ENCODE results near the gene BRI3.

Gene BRI3

GRCh38 chr7:98252425-98253054, 28.9 kb upstream of the BRI3 start:
- 25 to 36% methylated on average over 18 to 20 of the region's 32 CpGs for WGBS, 2 experiments (ENCODE audit: insufficient coverage in 2 of 2)
- peaks cover 5% of the 10 kb centered on the region for H3K4me1 ChIP-seq (ENCODE audit: control insufficient read depth, insufficient read depth, low read length, poor library complexity, severe bottlenecking)
- H3K36me3 ChIP-seq (ENCODE audit: control insufficient read depth, insufficient read depth, low read length), result peaks cover 13% of the 10 kb centered on the region
- H3K4me3 ChIP-seq (ENCODE audit: extremely low read depth, insufficient read depth, low read length, poor library complexity, severe bottlenecking), result peak overlapping the region; percentile 87
- no peaks in the 10 kb centered on the region for H3K9me3 ChIP-seq (ENCODE audit: control insufficient read depth, low read length)
- no peak overlapping the region for H3K27ac ChIP-seq (ENCODE audit: low read depth, low read length, severe bottlenecking)

- no peaks in the 10 kb centered on the region for H3K9me3 ChIP-seq (ENCODE audit: control insufficient read depth, low read length)
- no peak overlapping the region for H3K4me3 ChIP-seq (ENCODE audit: extremely low read depth, insufficient read depth, low read length, poor library complexity, severe bottlenecking)
- 95 to 100% methylated on average over 3 to 4 of the region's 4 CpGs for WGBS, 2 experiments (ENCODE audit: insufficient coverage in 2 of 2)
- H3K27ac ChIP-seq (ENCODE audit: low read depth, low read length, severe bottlenecking), result no peak overlapping the region
- peaks cover 11% of the 10 kb centered on the region for H3K36me3 ChIP-seq (ENCODE audit: control insufficient read depth, insufficient read depth, low read length)
- H3K4me1 ChIP-seq (ENCODE audit: control insufficient read depth, insufficient read depth, low read length, poor library complexity, severe bottlenecking), result peaks cover 5% of the 10 kb centered on the region
These were observed 27.0 kb upstream of the BRI3 start for GRCh38 chr7:98254516-98254915.

- Histone ChIP-seq H3K4me1 (ENCODE audit: control insufficient read depth, insufficient read depth, low read length, poor library complexity, severe bottlenecking) (peaks cover 5% of the 10 kb centered on the region), H3K36me3 (ENCODE audit: control insufficient read depth, insufficient read depth, low read length) (peaks cover 11% of the 10 kb centered on the region), H3K27ac (ENCODE audit: low read depth, low read length, severe bottlenecking) (no peak overlapping the region), H3K4me3 (ENCODE audit: extremely low read depth, insufficient read depth, low read length, poor library complexity, severe bottlenecking) (no peak overlapping the region), H3K9me3 (ENCODE audit: control insufficient read depth, low read length) (no peaks in the 10 kb centered on the region)
- WGBS, 2 experiments (ENCODE audit: insufficient coverage in 2 of 2), result 90 to 98% methylated on average over 6 to 10 of the region's 11 CpGs
These were observed 26.4 kb upstream of the BRI3 start for GRCh38 chr7:98254951-98255610.

GRCh38 chr7:98256431-98256830, 25.1 kb upstream of the BRI3 start:
- Histone ChIP-seq H3K27ac (ENCODE audit: low read depth, low read length, severe bottlenecking) (no peak overlapping the region), H3K36me3 (ENCODE audit: control insufficient read depth, insufficient read depth, low read length) (peaks cover 17% of the 10 kb centered on the region), H3K4me1 (ENCODE audit: control insufficient read depth, insufficient read depth, low read length, poor library complexity, severe bottlenecking) (no peaks in the 10 kb centered on the region), H3K9me3 (ENCODE audit: control insufficient read depth, low read length) (no peaks in the 10 kb centered on the region), H3K4me3 (ENCODE audit: extremely low read depth, insufficient read depth, low read length, poor library complexity, severe bottlenecking) (no peak overlapping the region)
- WGBS, 2 experiments (ENCODE audit: insufficient coverage in 2 of 2), result 100% methylated on average over 2 to 3 of the region's 7 CpGs

GRCh38 chr7:98257701-98258100, 23.8 kb upstream of the BRI3 start:
- Histone ChIP-seq H3K36me3 (ENCODE audit: control insufficient read depth, insufficient read depth, low read length) (peaks cover 22% of the 10 kb centered on the region), H3K9me3 (ENCODE audit: control insufficient read depth, low read length) (no peaks in the 10 kb centered on the region), H3K27ac (ENCODE audit: low read depth, low read length, severe bottlenecking) (no peak overlapping the region), H3K4me3 (ENCODE audit: extremely low read depth, insufficient read depth, low read length, poor library complexity, severe bottlenecking) (no peak overlapping the region), H3K4me1 (ENCODE audit: control insufficient read depth, insufficient read depth, low read length, poor library complexity, severe bottlenecking) (no peaks in the 10 kb centered on the region)
- 86 to 89% methylated on average over 5 of the region's 6 CpGs for WGBS, 2 experiments (ENCODE audit: insufficient coverage in 2 of 2)

- Histone ChIP-seq H3K27ac (ENCODE audit: low read depth, low read length, severe bottlenecking) (peak overlapping the region; percentile 82), H3K4me3 (ENCODE audit: extremely low read depth, insufficient read depth, low read length, poor library complexity, severe bottlenecking) (no peak overlapping the region), H3K4me1 (ENCODE audit: control insufficient read depth, insufficient read depth, low read length, poor library complexity, severe bottlenecking) (peaks cover 6% of the 10 kb centered on the region), H3K9me3 (ENCODE audit: control insufficient read depth, low read length) (no peaks in the 10 kb centered on the region), H3K36me3 (ENCODE audit: control insufficient read depth, insufficient read depth, low read length) (peaks cover 11% of the 10 kb centered on the region)
- WGBS, 2 experiments (ENCODE audit: insufficient coverage in 2 of 2), result 70 to 81% methylated on average over 2 to 4 of the region's 5 CpGs
These were observed 15.6 kb upstream of the BRI3 start for GRCh38 chr7:98265841-98266271.

GRCh38 chr7:98266840-98267239, 14.6 kb upstream of the BRI3 start:
- WGBS, 2 experiments (ENCODE audit: insufficient coverage in 2 of 2), result no CpG with 5 or more reads among the region's 2 CpGs
- Histone ChIP-seq H3K9me3 (ENCODE audit: control insufficient read depth, low read length) (no peaks in the 10 kb centered on the region), H3K4me1 (ENCODE audit: control insufficient read depth, insufficient read depth, low read length, poor library complexity, severe bottlenecking) (peaks cover 6% of the 10 kb centered on the region), H3K27ac (ENCODE audit: low read depth, low read length, severe bottlenecking) (no peak overlapping the region), H3K4me3 (ENCODE audit: extremely low read depth, insufficient read depth, low read length, poor library complexity, severe bottlenecking) (no peak overlapping the region), H3K36me3 (ENCODE audit: control insufficient read depth, insufficient read depth, low read length) (peaks cover under 1% of the 10 kb centered on the region)

GRCh38 chr7:98267303-98267702, 14.2 kb upstream of the BRI3 start:
- Histone ChIP-seq H3K9me3 (ENCODE audit: control insufficient read depth, low read length) (no peaks in the 10 kb centered on the region), H3K4me1 (ENCODE audit: control insufficient read depth, insufficient read depth, low read length, poor library complexity, severe bottlenecking) (peaks cover 6% of the 10 kb centered on the region), H3K4me3 (ENCODE audit: extremely low read depth, insufficient read depth, low read length, poor library complexity, severe bottlenecking) (no peak overlapping the region), H3K36me3 (ENCODE audit: control insufficient read depth, insufficient read depth, low read length) (no peaks in the 10 kb centered on the region), H3K27ac (ENCODE audit: low read depth, low read length, severe bottlenecking) (no peak overlapping the region)
- WGBS, 2 experiments (ENCODE audit: insufficient coverage in 2 of 2), result 92 to 94% methylated on average over 3 of the region's 3 CpGs

- H3K4me1 ChIP-seq (ENCODE audit: control insufficient read depth, insufficient read depth, low read length, poor library complexity, severe bottlenecking), result peaks cover 4% of the 10 kb centered on the region
- H3K36me3 ChIP-seq (ENCODE audit: control insufficient read depth, insufficient read depth, low read length), result no peaks in the 10 kb centered on the region
- WGBS, 2 experiments (ENCODE audit: insufficient coverage in 2 of 2), result 86 to 100% methylated on average over 1 of the region's 5 CpGs
- H3K9me3 ChIP-seq (ENCODE audit: control insufficient read depth, low read length), result no peaks in the 10 kb centered on the region
- no peak overlapping the region for H3K27ac ChIP-seq (ENCODE audit: low read depth, low read length, severe bottlenecking)
- H3K4me3 ChIP-seq (ENCODE audit: extremely low read depth, insufficient read depth, low read length, poor library complexity, severe bottlenecking), result no peak overlapping the region
These were observed 5.2 kb upstream of the BRI3 start for GRCh38 chr7:98276241-98276761.

- Histone ChIP-seq H3K4me3 (ENCODE audit: extremely low read depth, insufficient read depth, low read length, poor library complexity, severe bottlenecking) (no peak overlapping the region), H3K4me1 (ENCODE audit: control insufficient read depth, insufficient read depth, low read length, poor library complexity, severe bottlenecking) (peaks cover 10% of the 10 kb centered on the region), H3K9me3 (ENCODE audit: control insufficient read depth, low read length) (no peaks in the 10 kb centered on the region), H3K36me3 (ENCODE audit: control insufficient read depth, insufficient read depth, low read length) (peaks cover under 1% of the 10 kb centered on the region), H3K27ac (ENCODE audit: low read depth, low read length, severe bottlenecking) (no peak overlapping the region)
- WGBS, 2 experiments (ENCODE audit: insufficient coverage in 2 of 2), result 83 to 94% methylated on average over 3 to 5 of the region's 5 CpGs
These were observed 3.1 kb upstream of the BRI3 start for GRCh38 chr7:98278408-98278807.

GRCh38 chr7:98278936-98279335, 2.5 kb upstream of the BRI3 start:
- WGBS, 2 experiments (ENCODE audit: insufficient coverage in 2 of 2), result 94 to 100% methylated on average over 3 of the region's 4 CpGs
- Histone ChIP-seq H3K36me3 (ENCODE audit: control insufficient read depth, insufficient read depth, low read length) (peaks cover 5% of the 10 kb centered on the region), H3K9me3 (ENCODE audit: control insufficient read depth, low read length) (no peaks in the 10 kb centered on the region), H3K4me1 (ENCODE audit: control insufficient read depth, insufficient read depth, low read length, poor library complexity, severe bottlenecking) (peaks cover 12% of the 10 kb centered on the region), H3K4me3 (ENCODE audit: extremely low read depth, insufficient read depth, low read length, poor library complexity, severe bottlenecking) (no peak overlapping the region), H3K27ac (ENCODE audit: low read depth, low read length, severe bottlenecking) (no peak overlapping the region)

All from mesodermal cell (in vitro differentiated cells).